Uterus (tissue), 4 donors: ENCODE results near the gene MEIS2. TPM values are rescaled to one million over a fixed set of nuclear protein-coding genes. Genes with fewer than 3 reads are reported as not detected.

Experiments used
- DNase-seq, 2 donors: peaks; one replicate each; pipeline ENCODE4 v3.0.0-alpha.2; 2019 to 2020
- H3K27ac ChIP-seq, 2 donors: fragments of 200-600 bp; sonication (generic); 1 replicate in 1 of 2; 2 replicates in 1 of 2; pipeline ENCODE4 v1.5.1; 2016 to 2018
- H3K27me3 ChIP-seq, 2 donors: fragments of 200-600 bp; sonication (generic); one replicate each; pipeline ENCODE4 v1.5.1; 2018 to 2019; ENCODE audit warnings: control low read depth in 1 of 2
- H3K36me3 ChIP-seq, 2 donors: fragments of 200-600 bp; sonication (generic); one replicate each; pipeline ENCODE4 v1.5.1; 2019; ENCODE audit warnings: control low read depth in 1 of 2
- H3K4me1 ChIP-seq, 2 donors: fragments of 200-600 bp; sonication (generic); one replicate each; pipeline ENCODE4 v1.5.1; 2018 to 2019; ENCODE audit warnings: control low read depth in 1 of 2
- H3K4me3 ChIP-seq, 2 donors: fragments of 200-600 bp; sonication (generic); 1 replicate in 1 of 2; 2 replicates in 1 of 2; pipeline ENCODE4 v1.5.1; 2018 to 2019; ENCODE audit warnings: mild to moderate bottlenecking in 1 of 2
- H3K9me3 ChIP-seq, 2 donors: fragments of 200-600 bp; sonication (generic); one replicate each; pipeline ENCODE4 v1.5.1; 2019; ENCODE audit warnings: control low read depth in 1 of 2
- CTCF ChIP-seq, 4 experiments: fragments of 200-600 bp in 2 of 4; fragments of 450-650 bp in 2 of 4; sonication (generic) in 2 of 4; IDR thresholded peaks; one replicate each; pipeline ENCODE4 v1.5.1; 2016 to 2019; ENCODE audit warnings: antibody characterized with exemption in 4 of 4, mild to moderate bottlenecking in 2 of 4, moderate library complexity in 1 of 4
- POLR2A ChIP-seq, 2 donors: fragments of 450-650 bp; IDR thresholded peaks; one replicate each; pipeline ENCODE4 v1.6.1; 2016; ENCODE audit warnings: antibody characterized with exemption in 2 of 2, mild to moderate bottlenecking in 1 of 2, moderate library complexity in 1 of 2
- intact Hi-C: fragments of 100-400 bp; cut with DNase I; formaldehyde crosslinking; loops from one replicate; pipeline ENCODE4 v1.15.1; 2023; ENCODE audit warnings: low total_unique reads
- total RNA-seq, 4 donors: library from RNA; depleted of rRNA in 3 of 4; stranded (reverse); fragments of >200 nt in 3 of 4; gene quantifications; one replicate each; pipeline versions ENCODE4 v1.1.0 to v1.2.4, GENCODE V29; 2014 to 2023
- donor health status: DM: yes; HTN: yes; CAD: no.

MEIS2 gene
- total RNA-seq, 4 donors from 2014 or later = 84.0 to 184 (median 112) TPM

- Histone ChIP-seq H3K27ac (peak overlapping the region; percentile 59 to 73), H3K4me1 (peaks cover 0 to 26% of the 10 kb centered on the region in 2 donors), H3K27me3 (no peaks in the 10 kb centered on the region), H3K9me3 (no peaks in the 10 kb centered on the region), H3K36me3 (no peaks in the 10 kb centered on the region), H3K4me3 (no peak overlapping the region)
- DNase-seq = no peak
- TF ChIP-seq CTCF (IDR thresholded peaks at IDR 0.05) = no peak
- TF ChIP-seq POLR2A (IDR thresholded peaks at IDR 0.05) = no peak
- intact Hi-C loops = no loop called here
Observed at GRCh38 chr15:37081983-37082382, 18.4 kb downstream of the MEIS2 start.

GRCh38 chr15:37080261-37080921 lies 20.0 kb downstream of the MEIS2 start:
- Histone ChIP-seq H3K9me3 (no peaks in the 10 kb centered on the region), H3K27me3 (no peaks in the 10 kb centered on the region), H3K27ac (peak overlapping the region; percentile 3 to 73), H3K4me3 (no peak overlapping the region), H3K4me1 (peaks cover 0 to 31% of the 10 kb centered on the region in 2 donors), H3K36me3 (no peaks in the 10 kb centered on the region)
- intact Hi-C loops = no loop called here
- no peak for TF ChIP-seq CTCF (IDR thresholded peaks at IDR 0.05)
- no peak for TF ChIP-seq POLR2A (IDR thresholded peaks at IDR 0.05)
- no peak for DNase-seq

GRCh38 chr15:37079726-37080125 lies 20.6 kb downstream of the MEIS2 start:
- H3K27me3 ChIP-seq = no peaks in the 10 kb centered on the region
- no peaks in the 10 kb centered on the region for H3K36me3 ChIP-seq
- DNase-seq = peak in 1 of 2 donors; percentile 40
- TF ChIP-seq CTCF (IDR thresholded peaks at IDR 0.05) = no peak
- intact Hi-C loops = no loop called here
- H3K9me3 ChIP-seq = no peaks in the 10 kb centered on the region
- peak overlapping the region; percentile 32 to 73 for H3K27ac ChIP-seq
- no peak overlapping the region for H3K4me3 ChIP-seq
- H3K4me1 ChIP-seq = peaks cover 0 to 31% of the 10 kb centered on the region in 2 donors

GRCh38 chr15:37078566-37078965 lies 21.8 kb downstream of the MEIS2 start:
- intact Hi-C loops = no loop called here
- Histone ChIP-seq H3K27me3 (no peaks in the 10 kb centered on the region), H3K36me3 (no peaks in the 10 kb centered on the region), H3K27ac (peak overlapping the region in 1 of 2 donors; percentile 73), H3K4me3 (no peak overlapping the region), H3K9me3 (no peaks in the 10 kb centered on the region), H3K4me1 (peaks cover 0 to 28% of the 10 kb centered on the region in 2 donors)
- DNase-seq = no peak
- TF ChIP-seq POLR2A (IDR thresholded peaks at IDR 0.05) = no peak
- no peak for TF ChIP-seq CTCF (IDR thresholded peaks at IDR 0.05)

GRCh38 chr15:37077623-37078351 lies 22.6 kb downstream of the MEIS2 start:
- Histone ChIP-seq H3K36me3 (no peaks in the 10 kb centered on the region), H3K9me3 (no peaks in the 10 kb centered on the region), H3K4me3 (no peak overlapping the region), H3K4me1 (peaks cover 0 to 29% of the 10 kb centered on the region in 2 donors), H3K27ac (peak overlapping the region in 1 of 2 donors; percentile 27), H3K27me3 (no peaks in the 10 kb centered on the region)
- TF ChIP-seq CTCF (IDR thresholded peaks at IDR 0.05) = no peak
- DNase-seq = no peak
- intact Hi-C loops = no loop called here
